B cell (primary cell): ENCODE results near the gene TOPAZ1. TPM values are rescaled to one million over a fixed set of nuclear protein-coding genes. Genes with fewer than 3 reads are reported as not detected.

Experiments
- ATAC-seq: fragments of 200-7000 bp; cut with Tn5 transposase; one replicate; pipeline ENCODE4 v1.10.0; 2021; ENCODE audit warnings: low read depth, mild to moderate bottlenecking, moderate number of reproducible peaks, moderate library complexity
- CTCF ChIA-PET: fragments of 350-600 bp; sonication (Branson Sonifier 250); formaldehyde crosslinking; loops from one replicate; lab custom pipeline; 2021; ENCODE audit warnings: antibody characterized with exemption, inconsistent platforms; lab: Charles Lee
- POLR2A ChIA-PET: fragments of 350-600 bp; sonication (Branson Sonifier 250); formaldehyde crosslinking; loops from one replicate; lab custom pipeline; 2021; ENCODE audit warnings: antibody characterized with exemption; lab: Charles Lee
- DNase-seq: peaks from one replicate; pipeline ENCODE4 v3.0.0; 2013
- H2AFZ ChIP-seq: 2 replicates; pipeline ENCODE4 v1.6.1; 2012; ENCODE audit warnings: mild to moderate bottlenecking, low read depth, low read length; ENCODE audit not compliant: insufficient read depth, poor library complexity, severe bottlenecking
- H3K27ac ChIP-seq, 2 donors: 1 replicate in 1 of 2; 2 replicates in 1 of 2; pipeline ENCODE4 v1.5.1; 2012 to 2013; ENCODE audit warnings: low read length in 2 of 2, mild to moderate bottlenecking in 2 of 2, moderate library complexity in 1 of 2
- H3K27me3 ChIP-seq, 4 experiments: fragments of 200-600 bp in 1 of 4; sonication (generic) in 1 of 4; replicated peaks in 1 of 4; 1 replicate in 2 of 4; 2 replicates in 2 of 4; pipeline versions ENCODE4 v1.6.1 to v1.7.0; 2013 to 2016; ENCODE audit warnings: low read length in 3 of 4, mild to moderate bottlenecking in 2 of 4, mixed read lengths in 1 of 4, moderate library complexity in 1 of 4; ENCODE audit not compliant: insufficient read depth in 4 of 4, control insufficient read depth in 3 of 4; ENCODE audit errors: control extremely low read depth in 1 of 4
- H3K36me3 ChIP-seq, 2 experiments: replicated peaks in 1 of 2; 1 replicate in 1 of 2; 2 replicates in 1 of 2; pipeline versions ENCODE4 v1.6.1 to v1.7.1; 2013; ENCODE audit warnings: low read length in 1 of 2; ENCODE audit not compliant: insufficient read depth in 2 of 2, control insufficient read depth in 1 of 2; ENCODE audit errors: control extremely low read depth in 1 of 2, extremely low read depth in 1 of 2
- H3K4me1 ChIP-seq, 2 donors: fragments of 200-600 bp in 1 of 2; sonication (generic) in 1 of 2; 1 replicate in 1 of 2; 2 replicates in 1 of 2; pipeline versions ENCODE4 v1.5.1 to v1.6.1; 2013 to 2017; ENCODE audit warnings: low read length in 2 of 2; ENCODE audit not compliant: control insufficient read depth in 2 of 2, insufficient read depth in 2 of 2
- H3K4me2 ChIP-seq: replicated peaks from 2 replicates; pipeline ENCODE3; 2012; ENCODE audit warnings: mild to moderate bottlenecking, low read depth, low read length; ENCODE audit not compliant: poor library complexity, severe bottlenecking
- H3K4me3 ChIP-seq, 5 experiments: fragments of 200-600 bp in 1 of 5; sonication (generic) in 1 of 5; 1 replicate in 3 of 5; 2 replicates in 2 of 5; pipeline versions ENCODE4 v1.5.1 to v1.7.0; 2011 to 2016; ENCODE audit warnings: low read length in 4 of 5, mild to moderate bottlenecking in 4 of 5, low read depth in 2 of 5, control low read depth in 1 of 5, moderate library complexity in 1 of 5; ENCODE audit not compliant: insufficient read depth in 1 of 5; ENCODE audit errors: control extremely low read depth in 1 of 5, extremely low read depth in 1 of 5
- H3K79me2 ChIP-seq: fragments of 200-600 bp; sonication (generic); one replicate; pipeline ENCODE4 v1.6.0; 2016; ENCODE audit warnings: low read length; ENCODE audit not compliant: control insufficient read depth, insufficient read depth
- H3K9ac ChIP-seq: fragments of 200-600 bp; sonication (generic); 2 replicates; pipeline ENCODE4 v1.6.1; 2017; ENCODE audit warnings: mild to moderate bottlenecking, low read length, moderate library complexity
- H3K9me3 ChIP-seq, 3 donors: one replicate each; pipeline versions ENCODE4 v1.6.1 to v1.7.1; 2013; ENCODE audit warnings: low read length in 2 of 3; ENCODE audit not compliant: control insufficient read depth in 2 of 3, insufficient read depth in 1 of 3; ENCODE audit errors: control extremely low read depth in 1 of 3
- H4K20me1 ChIP-seq: 2 replicates; pipeline ENCODE4 v1.6.0; 2012; ENCODE audit warnings: mild to moderate bottlenecking, low read length; ENCODE audit not compliant: insufficient read depth, control insufficient read depth, poor library complexity, severe bottlenecking
- H3K27ac Mint-ChIP-seq: one replicate; pipeline ENCODE4 v1.8.0; 2021; ENCODE audit warnings: mixed read lengths
- H3K27me3 Mint-ChIP-seq: one replicate; pipeline ENCODE4 v1.8.0; 2021; ENCODE audit warnings: mixed read lengths
- H3K4me1 Mint-ChIP-seq: one replicate; pipeline ENCODE4 v1.8.0; 2021; ENCODE audit warnings: mixed read lengths
- H3K4me3 Mint-ChIP-seq: one replicate; pipeline ENCODE4 v1.8.0; 2021; ENCODE audit warnings: mixed read lengths
- H3K9me3 Mint-ChIP-seq: one replicate; pipeline ENCODE4 v1.8.0; 2022; ENCODE audit warnings: mixed read lengths; ENCODE audit not compliant: insufficient read depth
- EZH2 ChIP-seq: IDR thresholded peaks from 2 replicates; pipeline ENCODE4 v1.6.1; 2012; ENCODE audit warnings: borderline replicate concordance, low read depth, mild to moderate bottlenecking, moderate library complexity, low read length; ENCODE audit not compliant: insufficient read depth, poor library complexity, severe bottlenecking
- WGBS: methylation state at CpG from one replicate; pipeline ENCODE4 v1.1.5; 2013; ENCODE audit warnings: missing lambda C conversion rate; ENCODE audit not compliant: insufficient coverage; 5-methylcytosine and 5-hydroxymethylcytosine counted together
- intact Hi-C: fragments of 100-400 bp; cut with micrococcal nuclease; formaldehyde crosslinking; loops from one replicate; pipeline ENCODE4 v1.10.0; 2022
- polyA plus RNA-seq: library from polyadenylated mRNA; depleted of rRNA; stranded (reverse); fragments of >200 nt; gene quantifications from 2 replicates; pipeline ENCODE4 v1.2.3, GENCODE V29; 2012
- total RNA-seq, 2 donors: library from RNA; stranded (reverse); fragments of 120-200 nt in 1 of 2; gene quantifications; 1 replicate in 1 of 2; 2 replicates in 1 of 2; pipeline versions ENCODE4 v1.2.3 to v1.2.4, GENCODE V29; 2013 to 2022
- TF ChIP-seq, protein P1 (sequence below): fragments of 200-600 bp; IDR thresholded peaks from one replicate; pipeline ENCODE4 v1.8.0; 2022; ENCODE audit warnings: antibody characterized with exemption, mild to moderate bottlenecking

TOPAZ1 gene
- total and polyA plus RNA-seq, 2 donors (not counting 1 experiment from before 2014, with no cell fraction given): not detected

DNA sequence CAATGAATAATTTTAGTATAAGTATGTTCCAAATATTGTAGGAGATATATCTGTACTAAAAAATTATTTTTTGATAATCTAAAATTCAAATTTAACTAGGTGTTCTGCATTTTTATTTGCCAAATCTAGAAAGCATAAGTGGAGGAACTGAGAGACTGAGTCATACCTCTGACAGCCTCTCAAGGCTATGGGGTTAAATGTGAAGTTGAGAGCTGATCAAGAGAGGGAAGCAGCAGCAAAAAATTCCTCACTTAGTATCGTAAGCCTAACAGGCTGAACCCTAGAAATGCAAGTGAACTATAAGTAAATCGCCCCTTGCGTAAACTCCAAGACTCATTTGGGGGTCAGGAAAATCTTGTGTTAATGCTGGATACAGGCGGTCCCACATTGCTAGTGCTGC lies 12.8 kb upstream of the TOPAZ1 start:
- Histone ChIP-seq H3K9ac (no peak overlapping the region), H2AFZ (no peak overlapping the region), H3K9me3 (no peaks in the 10 kb centered on the region), H3K79me2 (no peaks in the 10 kb centered on the region), H3K36me3 (no peaks in the 10 kb centered on the region), H4K20me1 (no peaks in the 10 kb centered on the region), H3K27ac (no peak overlapping the region), H3K4me2 (no peak overlapping the region), H3K27me3 (peaks cover 0 to 15% (median 4%) of the 10 kb centered on the region in 4 experiments), H3K4me3 (no peak overlapping the region), H3K4me1 (no peaks in the 10 kb centered on the region)
- DNase-seq: no peak
- Mint-ChIP-seq H3K9me3 (no peaks in the 10 kb centered on the region), H3K4me3 (no peak overlapping the region), H3K27ac (no peak overlapping the region), H3K4me1 (no peaks in the 10 kb centered on the region), H3K27me3 (peaks cover 21% of the 10 kb centered on the region)
- ChIA-PET POLR2A (no interaction called here), CTCF (no interaction called here)
- 100% methylated on average over 2 of the region's 4 CpGs for WGBS
- intact Hi-C loops: no loop called here
- TF ChIP-seq, protein P1, sequence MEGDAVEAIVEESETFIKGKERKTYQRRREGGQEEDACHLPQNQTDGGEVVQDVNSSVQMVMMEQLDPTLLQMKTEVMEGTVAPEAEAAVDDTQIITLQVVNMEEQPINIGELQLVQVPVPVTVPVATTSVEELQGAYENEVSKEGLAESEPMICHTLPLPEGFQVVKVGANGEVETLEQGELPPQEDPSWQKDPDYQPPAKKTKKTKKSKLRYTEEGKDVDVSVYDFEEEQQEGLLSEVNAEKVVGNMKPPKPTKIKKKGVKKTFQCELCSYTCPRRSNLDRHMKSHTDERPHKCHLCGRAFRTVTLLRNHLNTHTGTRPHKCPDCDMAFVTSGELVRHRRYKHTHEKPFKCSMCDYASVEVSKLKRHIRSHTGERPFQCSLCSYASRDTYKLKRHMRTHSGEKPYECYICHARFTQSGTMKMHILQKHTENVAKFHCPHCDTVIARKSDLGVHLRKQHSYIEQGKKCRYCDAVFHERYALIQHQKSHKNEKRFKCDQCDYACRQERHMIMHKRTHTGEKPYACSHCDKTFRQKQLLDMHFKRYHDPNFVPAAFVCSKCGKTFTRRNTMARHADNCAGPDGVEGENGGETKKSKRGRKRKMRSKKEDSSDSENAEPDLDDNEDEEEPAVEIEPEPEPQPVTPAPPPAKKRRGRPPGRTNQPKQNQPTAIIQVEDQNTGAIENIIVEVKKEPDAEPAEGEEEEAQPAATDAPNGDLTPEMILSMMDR: no peak
- no peak for TF ChIP-seq EZH2
- ATAC-seq: no peak

DNA sequence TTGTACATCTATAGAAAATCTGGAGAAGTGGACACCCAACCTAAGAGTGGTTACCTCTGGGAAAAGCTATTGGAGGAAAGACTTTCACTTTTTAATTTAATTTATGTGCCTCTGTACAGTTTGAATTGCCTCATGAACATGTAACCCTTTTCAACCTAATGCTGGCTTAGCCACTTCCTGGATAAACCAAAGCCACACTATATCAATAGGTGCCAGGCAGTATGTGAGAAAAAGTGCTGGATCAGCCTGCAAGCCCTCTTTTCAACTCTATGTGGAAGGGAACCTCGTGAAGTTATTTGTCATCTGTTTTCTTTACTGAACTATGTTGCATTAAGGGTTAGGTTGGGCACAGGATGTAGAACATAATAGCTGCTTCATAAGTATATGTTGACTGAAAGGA lies 9.3 kb upstream of the TOPAZ1 start:
- Mint-ChIP-seq H3K27me3 (peaks cover 14% of the 10 kb centered on the region), H3K4me3 (no peak overlapping the region), H3K9me3 (no peaks in the 10 kb centered on the region), H3K4me1 (peaks cover 5% of the 10 kb centered on the region), H3K27ac (no peak overlapping the region)
- Histone ChIP-seq H3K9ac (no peak overlapping the region), H3K4me2 (no peak overlapping the region), H3K79me2 (no peaks in the 10 kb centered on the region), H3K9me3 (no peaks in the 10 kb centered on the region), H3K36me3 (no peaks in the 10 kb centered on the region), H2AFZ (no peak overlapping the region), H3K4me1 (peaks cover 0 to 3% of the 10 kb centered on the region in 2 donors), H3K27ac (no peak overlapping the region), H3K27me3 (no peaks in the 10 kb centered on the region), H3K4me3 (no peak overlapping the region), H4K20me1 (no peaks in the 10 kb centered on the region)
- CTCF ChIA-PET: no interaction called here
- 0% methylated on average over 1 of the region's 1 CpG for WGBS
- intact Hi-C loops: no loop called here
- no peak for TF ChIP-seq EZH2
- TF ChIP-seq, protein P1: no peak
- no peak for ATAC-seq
- DNase-seq: no peak
- POLR2A ChIA-PET: no interaction called here
